ENCODE measurements around the gene KLB. TPM values are rescaled to one million over a fixed set of nuclear protein-coding genes. Genes with fewer than 3 reads are reported as not detected.

The KLB gene
- polyA plus RNA-seq, 1 donor from 2014 or later: not detected

GRCh38 chr4:39495446-39496213, 88.9 kb downstream of the KLB start:
- H3K79me2 ChIP-seq (replicated peaks; ENCODE audit: insufficient read depth, low read length): no peaks in the 10 kb centered on the region
- H4K20me1 ChIP-seq (ENCODE audit: insufficient read depth): no peaks in the 10 kb centered on the region
- H3K27me3 ChIP-seq (ENCODE audit: insufficient read depth, low read depth, low read length): no peaks in the 10 kb centered on the region
- H2AFZ ChIP-seq (ENCODE audit: low read depth, low read length): no peak overlapping the region
- no peaks in the 10 kb centered on the region for H3K36me3 ChIP-seq (ENCODE audit: insufficient read depth, low read length)
- no peaks in the 10 kb centered on the region for H3K9me3 ChIP-seq (ENCODE audit: low read length)
- no peaks in the 10 kb centered on the region for H3F3A ChIP-seq (ENCODE audit: insufficient read depth, low read length, poor library complexity, severe bottlenecking)
- TF ChIP-seq, protein P1, sequence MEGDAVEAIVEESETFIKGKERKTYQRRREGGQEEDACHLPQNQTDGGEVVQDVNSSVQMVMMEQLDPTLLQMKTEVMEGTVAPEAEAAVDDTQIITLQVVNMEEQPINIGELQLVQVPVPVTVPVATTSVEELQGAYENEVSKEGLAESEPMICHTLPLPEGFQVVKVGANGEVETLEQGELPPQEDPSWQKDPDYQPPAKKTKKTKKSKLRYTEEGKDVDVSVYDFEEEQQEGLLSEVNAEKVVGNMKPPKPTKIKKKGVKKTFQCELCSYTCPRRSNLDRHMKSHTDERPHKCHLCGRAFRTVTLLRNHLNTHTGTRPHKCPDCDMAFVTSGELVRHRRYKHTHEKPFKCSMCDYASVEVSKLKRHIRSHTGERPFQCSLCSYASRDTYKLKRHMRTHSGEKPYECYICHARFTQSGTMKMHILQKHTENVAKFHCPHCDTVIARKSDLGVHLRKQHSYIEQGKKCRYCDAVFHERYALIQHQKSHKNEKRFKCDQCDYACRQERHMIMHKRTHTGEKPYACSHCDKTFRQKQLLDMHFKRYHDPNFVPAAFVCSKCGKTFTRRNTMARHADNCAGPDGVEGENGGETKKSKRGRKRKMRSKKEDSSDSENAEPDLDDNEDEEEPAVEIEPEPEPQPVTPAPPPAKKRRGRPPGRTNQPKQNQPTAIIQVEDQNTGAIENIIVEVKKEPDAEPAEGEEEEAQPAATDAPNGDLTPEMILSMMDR (IDR thresholded peaks at IDR 0.05; ENCODE audit: poor library complexity, severe bottlenecking): no peak
- no peak for TF ChIP-seq SMC3 (conservative IDR thresholded peaks at IDR 0.05; ENCODE audit: poor library complexity)
- no peak for TF ChIP-seq MXI1 (conservative IDR thresholded peaks at IDR 0.05; ENCODE audit: poor library complexity, severe bottlenecking)
- no peak for TF ChIP-seq POLR2AphosphoS5 (IDR thresholded peaks at IDR 0.05)
- no peak for TF ChIP-seq TAF1 (IDR thresholded peaks at IDR 0.05; ENCODE audit: low read depth)
- TF ChIP-seq RAD21 (conservative IDR thresholded peaks at IDR 0.05): no peak
- TF ChIP-seq, protein P2, sequence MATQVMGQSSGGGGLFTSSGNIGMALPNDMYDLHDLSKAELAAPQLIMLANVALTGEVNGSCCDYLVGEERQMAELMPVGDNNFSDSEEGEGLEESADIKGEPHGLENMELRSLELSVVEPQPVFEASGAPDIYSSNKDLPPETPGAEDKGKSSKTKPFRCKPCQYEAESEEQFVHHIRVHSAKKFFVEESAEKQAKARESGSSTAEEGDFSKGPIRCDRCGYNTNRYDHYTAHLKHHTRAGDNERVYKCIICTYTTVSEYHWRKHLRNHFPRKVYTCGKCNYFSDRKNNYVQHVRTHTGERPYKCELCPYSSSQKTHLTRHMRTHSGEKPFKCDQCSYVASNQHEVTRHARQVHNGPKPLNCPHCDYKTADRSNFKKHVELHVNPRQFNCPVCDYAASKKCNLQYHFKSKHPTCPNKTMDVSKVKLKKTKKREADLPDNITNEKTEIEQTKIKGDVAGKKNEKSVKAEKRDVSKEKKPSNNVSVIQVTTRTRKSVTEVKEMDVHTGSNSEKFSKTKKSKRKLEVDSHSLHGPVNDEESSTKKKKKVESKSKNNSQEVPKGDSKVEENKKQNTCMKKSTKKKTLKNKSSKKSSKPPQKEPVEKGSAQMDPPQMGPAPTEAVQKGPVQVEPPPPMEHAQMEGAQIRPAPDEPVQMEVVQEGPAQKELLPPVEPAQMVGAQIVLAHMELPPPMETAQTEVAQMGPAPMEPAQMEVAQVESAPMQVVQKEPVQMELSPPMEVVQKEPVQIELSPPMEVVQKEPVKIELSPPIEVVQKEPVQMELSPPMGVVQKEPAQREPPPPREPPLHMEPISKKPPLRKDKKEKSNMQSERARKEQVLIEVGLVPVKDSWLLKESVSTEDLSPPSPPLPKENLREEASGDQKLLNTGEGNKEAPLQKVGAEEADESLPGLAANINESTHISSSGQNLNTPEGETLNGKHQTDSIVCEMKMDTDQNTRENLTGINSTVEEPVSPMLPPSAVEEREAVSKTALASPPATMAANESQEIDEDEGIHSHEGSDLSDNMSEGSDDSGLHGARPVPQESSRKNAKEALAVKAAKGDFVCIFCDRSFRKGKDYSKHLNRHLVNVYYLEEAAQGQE (IDR thresholded peaks at IDR 0.05; ENCODE audit: borderline replicate concordance): no peak
- no peak for TF ChIP-seq EZH2 (IDR thresholded peaks at IDR 0.05; ENCODE audit: borderline replicate concordance, insufficient read depth, low read length, poor library complexity, severe bottlenecking)
- TF ChIP-seq EP300 (conservative IDR thresholded peaks at IDR 0.05; ENCODE audit: poor library complexity, severe bottlenecking): no peak
- H3K27ac ChIP-seq (ENCODE audit: low read length): no peak overlapping the region
- H3K4me2 ChIP-seq (ENCODE audit: low read length): no peak overlapping the region
- H3K9ac ChIP-seq (ENCODE audit: low read length): no peak overlapping the region
- no peak overlapping the region for H3K4me3 ChIP-seq (ENCODE audit: low read length)
- no peaks in the 10 kb centered on the region for H3K9me2 ChIP-seq (ENCODE audit: insufficient read depth, low read length)

- no peaks in the 10 kb centered on the region for H3F3A ChIP-seq (ENCODE audit: insufficient read depth, low read length, poor library complexity, severe bottlenecking)
- no peaks in the 10 kb centered on the region for H3K9me3 ChIP-seq (ENCODE audit: low read length)
- H3K36me3 ChIP-seq (ENCODE audit: insufficient read depth, low read length): peaks cover 3% of the 10 kb centered on the region
- no peaks in the 10 kb centered on the region for H3K9me2 ChIP-seq (ENCODE audit: insufficient read depth, low read length)
- no peak for TF ChIP-seq RAD21 (conservative IDR thresholded peaks at IDR 0.05)
- no peak for TF ChIP-seq EP300 (conservative IDR thresholded peaks at IDR 0.05; ENCODE audit: poor library complexity, severe bottlenecking)
- no peak for TF ChIP-seq EZH2 (IDR thresholded peaks at IDR 0.05; ENCODE audit: borderline replicate concordance, insufficient read depth, low read length, poor library complexity, severe bottlenecking)
- TF ChIP-seq TAF1 (IDR thresholded peaks at IDR 0.05; ENCODE audit: low read depth): no peak
- TF ChIP-seq SMC3 (conservative IDR thresholded peaks at IDR 0.05; ENCODE audit: poor library complexity): no peak
- no peak for TF ChIP-seq MXI1 (conservative IDR thresholded peaks at IDR 0.05; ENCODE audit: poor library complexity, severe bottlenecking)
- TF ChIP-seq, protein P2 (IDR thresholded peaks at IDR 0.05; ENCODE audit: borderline replicate concordance): no peak
- TF ChIP-seq, protein P1 (IDR thresholded peaks at IDR 0.05; ENCODE audit: poor library complexity, severe bottlenecking): no peak
- TF ChIP-seq POLR2AphosphoS5 (IDR thresholded peaks at IDR 0.05): no peak
- no peak overlapping the region for H3K27ac ChIP-seq (ENCODE audit: low read length)
- H3K79me2 ChIP-seq (replicated peaks; ENCODE audit: insufficient read depth, low read length): no peaks in the 10 kb centered on the region
- no peak overlapping the region for H3K9ac ChIP-seq (ENCODE audit: low read length)
- H2AFZ ChIP-seq (ENCODE audit: low read depth, low read length): no peak overlapping the region
- no peaks in the 10 kb centered on the region for H4K20me1 ChIP-seq (ENCODE audit: insufficient read depth)
- no peak overlapping the region for H3K4me3 ChIP-seq (ENCODE audit: low read length)
- H3K27me3 ChIP-seq (ENCODE audit: insufficient read depth, low read depth, low read length): no peaks in the 10 kb centered on the region
- no peak overlapping the region for H3K4me2 ChIP-seq (ENCODE audit: low read length)
Measured at GRCh38 chr4:39497909-39498726, 91.4 kb downstream of the KLB start.
